GM21825 (cell line): ENCODE measurements around the gene SHE.

Source experiments
- ATAC-seq: cut with Tn5 transposase; IDR thresholded peaks from one replicate; pipeline ENCODE4 v1.9.1; 2021; ENCODE audit warnings: mild to moderate bottlenecking, moderate library complexity; ENCODE audit not compliant: unreplicated experiment

SHE gene

DNA sequence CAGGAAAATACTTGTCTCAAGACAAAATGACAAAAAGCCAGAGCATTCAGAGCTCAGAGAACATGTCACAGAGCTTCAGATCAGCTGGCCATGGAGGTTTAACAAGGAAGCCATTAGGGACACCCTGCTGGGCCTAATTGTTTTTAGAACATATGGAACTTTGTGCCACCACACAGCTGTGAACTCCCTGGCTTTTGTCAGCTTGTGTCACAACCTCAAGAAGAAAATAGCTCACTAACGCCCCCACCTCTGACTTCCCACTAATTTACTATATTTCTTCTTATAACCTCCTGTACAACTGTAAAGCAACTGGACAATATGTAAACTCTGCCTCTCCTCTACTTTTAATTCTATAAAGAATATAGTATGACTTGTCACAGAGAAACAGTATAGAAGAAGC, 21.2 kb downstream of the SHE start:
- ATAC-seq, result no peak

- peak; percentile 69 for ATAC-seq
Measured at GRCh38 chr1:154479764-154480421, 22.3 kb downstream of the SHE start.

GRCh38 chr1:154478639-154479038, 23.6 kb downstream of the SHE start:
- ATAC-seq, result no peak

DNA sequence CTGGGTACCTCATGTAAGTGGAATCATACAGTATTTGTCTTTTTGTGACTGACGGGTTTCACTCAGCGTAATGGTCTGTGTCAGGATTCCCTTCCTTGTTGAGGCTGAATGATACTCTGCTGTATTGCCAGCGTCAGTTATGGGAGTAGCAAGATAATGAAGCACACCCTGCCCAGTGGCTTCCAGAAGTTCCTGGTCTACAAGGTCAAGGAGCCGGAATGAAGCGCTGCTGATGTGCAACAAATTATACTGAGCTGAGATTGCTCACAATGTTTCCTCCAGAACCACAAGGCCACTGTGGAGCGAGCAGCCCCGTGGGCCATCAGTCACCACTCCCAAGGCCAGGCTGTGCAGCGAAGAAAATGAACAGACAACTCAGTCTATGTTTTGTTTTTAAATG, 24.2 kb downstream of the SHE start:
- ATAC-seq, result no peak

DNA sequence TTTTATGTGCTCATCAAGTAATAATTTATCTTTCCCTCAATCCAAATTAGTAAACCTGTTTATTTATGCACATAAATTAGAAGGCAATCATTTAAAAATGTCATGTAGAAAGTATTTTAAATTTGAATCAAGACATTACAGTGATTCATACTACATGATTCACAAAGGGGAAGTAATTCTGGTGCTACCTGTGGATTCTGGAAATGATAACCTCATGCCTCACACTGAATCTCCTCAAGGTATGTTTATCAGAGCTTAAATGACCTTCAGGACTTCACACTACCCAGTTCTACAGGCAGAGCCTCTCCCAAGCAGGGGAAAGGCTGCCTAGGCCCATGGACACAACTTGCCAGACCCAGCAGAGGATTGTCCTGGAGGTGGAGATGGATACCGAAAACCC, 25.4 kb downstream of the SHE start:
- no peak for ATAC-seq

- ATAC-seq, result no peak
Measured at GRCh38 chr1:154474802-154475201, 27.4 kb downstream of the SHE start.

DNA sequence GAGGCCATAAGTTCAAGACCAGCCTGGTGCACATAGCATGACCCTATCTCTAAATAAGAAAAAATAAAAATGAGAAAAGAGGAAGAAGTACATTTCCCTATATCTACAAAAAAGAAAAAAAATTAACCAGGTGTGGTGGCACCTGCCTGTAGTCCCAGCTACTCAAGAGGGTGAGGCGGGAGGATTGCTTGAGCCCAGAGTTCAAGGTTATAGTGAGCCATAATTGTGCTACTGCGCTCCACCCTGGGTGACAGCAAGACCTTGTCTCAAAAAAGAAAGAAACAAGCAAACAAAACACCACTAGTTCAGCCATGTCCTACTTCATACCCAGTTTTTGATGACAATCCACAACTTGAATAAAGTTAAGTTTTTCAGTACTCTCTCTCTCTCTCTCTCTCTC, 30.9 kb downstream of the SHE start:
- ATAC-seq, result no peak

- no peak for ATAC-seq
Measured at GRCh38 chr1:154469844-154470560, 32.2 kb downstream of the SHE start.

DNA sequence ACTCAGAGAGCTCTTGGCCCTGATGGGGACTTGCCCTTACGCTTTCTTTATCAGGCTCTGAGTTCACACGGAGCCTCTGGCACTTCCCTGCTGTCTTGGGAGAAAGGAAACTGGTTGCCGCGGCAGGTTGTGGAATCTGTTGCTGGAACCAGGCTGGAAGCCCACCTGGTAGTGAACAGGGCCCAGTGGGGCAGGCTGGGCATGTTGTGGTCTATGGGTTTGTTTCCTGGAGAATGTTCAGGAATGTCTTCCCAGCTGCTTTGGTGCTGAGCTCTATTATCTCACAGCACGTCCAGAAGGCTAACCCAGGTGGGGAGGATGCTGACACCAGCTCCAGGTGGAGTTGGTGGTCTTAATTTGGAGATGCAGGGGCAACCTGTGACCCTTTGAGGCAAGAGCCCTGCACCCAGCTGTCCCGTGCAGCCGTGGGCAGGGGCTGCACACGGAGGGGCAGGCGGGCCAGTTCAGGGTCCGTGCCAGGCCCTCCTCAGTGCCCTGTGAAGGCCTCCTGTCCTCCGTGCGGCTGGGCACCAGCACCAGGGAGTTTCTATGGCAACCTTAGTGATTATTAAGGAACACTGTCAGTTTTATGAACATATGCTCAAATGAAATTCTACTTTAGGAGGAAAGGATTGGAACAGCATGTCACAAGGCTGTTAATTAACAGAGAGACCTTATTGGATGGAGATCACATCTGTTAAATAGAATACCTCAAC, 33.5 kb downstream of the SHE start:
- ATAC-seq, result no peak

- ATAC-seq, result no peak
Measured at GRCh38 chr1:154467434-154468102, 34.6 kb downstream of the SHE start.

- ATAC-seq, result no peak
Measured at GRCh38 chr1:154466921-154467417, 35.2 kb downstream of the SHE start.

GRCh38 chr1:154466206-154466605, 36.0 kb downstream of the SHE start:
- ATAC-seq, result no peak

DNA sequence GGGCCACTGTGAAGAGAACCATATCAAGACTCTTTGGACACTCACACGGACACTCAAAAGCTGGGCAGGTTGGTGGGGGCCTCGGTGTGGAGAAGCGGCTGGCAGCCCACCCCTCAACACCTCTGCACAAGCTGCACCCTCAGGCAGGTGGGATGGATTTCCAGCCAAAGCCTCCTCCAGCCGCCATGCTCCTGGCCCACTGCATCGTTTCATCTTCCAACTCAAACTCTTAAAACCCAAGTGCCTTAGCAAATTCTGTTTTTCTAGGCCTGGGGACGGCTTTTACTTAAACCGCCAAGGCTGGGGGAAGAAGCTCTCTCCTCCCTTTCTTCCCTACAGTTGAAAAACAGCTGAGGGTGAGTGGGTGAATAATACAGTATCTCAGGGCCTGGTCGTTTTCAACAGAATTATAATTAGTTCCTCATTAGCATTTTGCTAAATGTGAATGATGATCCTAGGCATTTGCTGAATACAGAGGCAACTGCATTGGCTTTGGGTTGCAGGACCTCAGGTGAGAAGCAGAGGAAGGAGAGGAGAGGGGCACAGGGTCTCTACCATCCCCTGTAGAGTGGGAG, 36.5 kb downstream of the SHE start:
- ATAC-seq, result no peak

GRCh38 chr1:154463512-154463990, 38.7 kb downstream of the SHE start:
- no peak for ATAC-seq

- ATAC-seq, result no peak
Measured at GRCh38 chr1:154460695-154461260, 41.4 kb downstream of the SHE start.

DNA sequence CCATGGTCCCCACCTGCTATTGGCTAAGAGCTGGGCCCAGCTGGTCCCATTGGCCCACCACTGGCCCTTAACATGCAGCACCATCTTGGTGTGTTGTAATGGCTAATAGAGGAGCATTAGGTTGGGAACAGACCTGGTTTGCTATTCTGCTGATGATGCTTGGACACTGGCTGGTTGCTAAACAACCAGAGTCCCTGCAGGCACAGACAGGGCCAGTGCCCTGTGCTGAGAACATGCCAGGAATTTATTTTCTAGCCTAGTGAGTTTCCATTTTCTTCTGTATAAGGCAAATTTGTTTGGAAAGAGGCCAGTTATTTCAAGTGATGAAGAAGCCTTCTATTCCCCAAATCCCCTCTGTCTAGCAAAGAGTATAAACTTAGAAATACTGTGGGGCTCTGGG, 43.1 kb downstream of the SHE start:
- no peak for ATAC-seq

DNA sequence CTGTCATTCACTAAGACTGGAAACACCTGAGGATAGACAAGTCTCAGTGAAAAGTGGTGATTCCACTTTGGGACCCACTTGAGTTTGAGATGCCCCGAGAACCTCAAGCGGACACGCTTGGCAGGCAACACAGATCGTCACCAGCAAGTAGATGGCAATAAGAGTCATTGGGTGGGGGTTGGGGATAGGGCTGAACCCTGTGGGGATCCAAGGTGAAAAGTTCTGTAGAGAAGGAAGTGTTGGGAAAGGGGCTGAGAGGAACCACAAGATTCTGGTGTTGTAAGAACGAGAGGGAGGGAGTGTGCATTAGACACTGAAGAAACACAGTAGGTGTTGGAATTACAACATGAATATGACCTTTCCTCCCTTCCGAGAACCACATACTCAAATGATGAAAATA, 45.6 kb downstream of the SHE start:
- ATAC-seq, result no peak

DNA sequence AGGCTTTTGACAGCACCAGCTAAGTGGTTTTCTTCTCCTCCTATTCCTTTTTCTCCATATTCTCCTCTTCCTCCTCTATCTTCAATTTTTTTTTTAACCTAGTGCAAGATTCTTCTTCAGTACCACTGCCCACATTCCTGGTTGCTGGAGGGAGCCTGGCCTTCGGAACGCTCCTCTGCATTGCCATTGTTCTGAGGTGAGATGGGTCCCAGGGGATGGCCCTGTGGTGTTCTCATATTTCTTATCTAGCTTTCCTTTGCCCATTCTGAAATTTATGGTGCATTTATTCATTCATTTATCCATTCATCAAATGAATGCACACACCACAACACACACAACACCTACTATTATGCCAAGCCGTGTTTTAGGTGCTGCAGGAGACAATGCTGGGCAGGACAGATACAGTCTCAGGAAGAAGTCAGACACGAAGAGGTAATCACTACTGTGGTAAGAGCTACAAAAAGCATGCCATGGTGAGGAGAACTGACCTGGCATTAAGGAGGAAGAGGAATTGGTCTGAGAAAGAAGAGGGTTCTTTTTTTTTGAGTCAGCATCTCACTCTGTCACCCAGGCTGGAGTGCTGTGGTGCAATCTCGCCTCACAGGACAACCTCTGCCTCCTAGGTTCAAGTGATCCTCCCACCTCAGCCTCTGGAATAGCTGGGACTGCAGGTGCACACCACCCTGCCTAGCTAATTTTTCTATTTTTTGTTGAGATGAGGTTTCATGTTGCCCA, 47.7 kb downstream of the SHE start:
- no peak for ATAC-seq

GRCh38 chr1:154453574-154454352, 48.4 kb downstream of the SHE start:
- no peak for ATAC-seq
